RKO (cell line): ENCODE data around the gene SSH2.
"Not testable (repeated sequence)": the region's sequence is repeated elsewhere in the genome, so short reads cannot be mapped to it uniquely, and the experiment has no call there.

ENCODE experiments used
- DNase-seq: peaks from one replicate; pipeline ENCODE4 v3.0.0-alpha.2; 2016; ENCODE audit warnings: low spot score

Gene SSH2

DNA sequence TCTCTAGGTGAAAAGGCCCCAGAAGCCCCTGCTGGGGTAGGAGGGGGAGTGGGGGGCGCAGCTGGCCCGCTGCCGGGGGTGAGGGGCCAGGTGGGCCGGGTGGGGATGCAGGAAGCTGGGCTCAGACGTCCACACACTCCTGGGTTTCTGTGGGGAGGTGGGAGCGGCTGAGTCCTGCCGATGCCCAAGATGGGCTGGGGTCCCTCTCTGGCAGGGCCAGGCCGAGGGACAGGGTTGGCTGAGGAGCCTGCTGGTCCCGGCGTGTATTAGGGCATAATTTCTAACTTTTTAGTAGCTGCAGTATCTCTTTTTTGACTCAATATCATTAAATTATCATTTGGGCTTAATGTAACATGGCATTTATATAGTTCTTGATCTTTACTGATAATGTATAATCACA is 185.9 kb downstream of the SSH2 start:
- DNase-seq: no peak

DNA sequence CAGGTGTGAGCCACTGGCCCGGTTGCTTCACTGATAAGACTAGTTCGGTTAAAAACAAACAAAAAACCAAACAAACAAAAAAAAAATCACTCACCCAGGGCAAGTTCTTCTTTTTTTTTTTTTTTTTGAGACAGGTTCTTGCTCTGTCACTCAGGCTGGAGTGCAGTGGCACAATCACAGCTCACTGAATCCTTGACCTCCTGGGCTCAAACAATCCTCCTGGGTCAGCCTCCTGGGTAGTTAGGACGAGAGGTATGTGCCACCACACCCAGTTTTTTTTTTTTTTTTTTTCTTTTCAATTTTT is 187.9 kb downstream of the SSH2 start:
- DNase-seq: no peak

DNA sequence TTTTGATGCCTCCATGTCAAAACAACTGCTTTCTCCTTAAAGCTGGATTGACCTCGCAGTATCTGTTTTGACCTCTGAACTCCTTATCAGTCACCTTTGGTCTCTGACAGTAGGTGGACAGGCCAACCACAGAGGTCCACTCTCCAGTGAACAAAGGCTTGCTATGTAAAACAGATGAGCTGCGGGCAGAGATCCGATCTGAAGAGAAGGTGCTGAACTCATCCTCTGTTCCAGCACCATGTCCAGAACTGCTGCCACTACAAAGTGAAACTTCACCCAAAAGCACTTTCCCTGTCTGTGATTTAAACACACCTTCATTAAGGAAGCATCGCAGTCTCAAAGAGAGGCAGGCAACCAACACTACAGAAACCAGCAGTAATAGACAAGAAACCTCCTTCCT is 190.0 kb downstream of the SSH2 start:
- no peak for DNase-seq

DNA sequence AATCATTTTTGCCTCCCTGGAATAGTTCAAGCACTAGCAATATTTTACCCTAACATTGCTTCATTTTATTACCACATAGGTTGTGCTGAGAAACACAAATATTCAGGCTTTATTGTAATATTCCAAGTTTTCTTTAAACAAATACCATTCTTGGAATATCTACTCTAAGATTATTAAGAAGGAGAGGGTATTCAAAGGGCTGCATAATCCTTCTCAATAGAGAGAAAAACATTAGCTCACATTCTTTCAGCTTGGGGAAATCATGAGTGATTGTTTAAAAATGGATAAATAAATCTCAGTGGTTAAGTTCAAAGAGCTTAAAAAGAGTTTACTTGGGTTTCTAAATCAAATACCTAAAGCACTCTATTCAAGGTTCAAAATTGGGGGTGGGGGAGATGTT is 195.4 kb downstream of the SSH2 start:
- DNase-seq: no peak

DNA sequence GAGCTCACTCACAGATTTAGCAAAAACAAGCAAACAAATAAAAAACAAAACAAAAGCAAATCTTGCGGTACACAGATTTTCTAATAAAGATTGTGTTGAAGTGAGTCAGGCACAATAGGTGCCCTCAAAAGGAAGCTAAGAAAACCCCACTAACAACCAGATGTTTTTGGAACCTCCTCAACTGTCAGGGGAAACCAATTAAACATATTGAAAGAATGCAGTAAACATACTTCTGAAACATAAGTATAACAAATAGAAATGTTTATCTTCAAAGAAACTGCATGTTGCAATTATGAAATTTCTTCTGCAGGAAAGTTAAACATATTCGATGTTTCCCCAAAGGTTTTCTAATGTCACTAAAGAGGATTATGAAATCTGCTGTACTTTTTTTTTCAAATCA is 196.9 kb downstream of the SSH2 start:
- DNase-seq: no peak

DNA sequence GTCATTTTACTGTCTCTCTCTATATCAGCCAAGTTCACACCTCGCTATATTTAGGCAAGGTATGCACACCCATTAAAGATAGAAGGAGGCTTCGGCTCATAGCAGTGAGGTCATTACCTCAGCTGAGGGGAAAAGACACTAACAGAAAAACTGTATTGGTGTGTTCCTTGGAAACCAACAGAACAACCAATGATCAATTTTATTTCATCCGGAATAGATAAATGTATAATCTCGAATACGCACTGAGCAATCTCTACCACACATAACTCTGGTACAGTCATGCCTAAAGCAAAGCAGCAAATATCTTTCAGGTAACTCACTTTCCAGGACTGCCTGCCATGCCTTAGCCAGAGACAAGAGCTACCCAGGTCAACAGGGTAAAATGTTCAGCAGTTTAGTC is 197.4 kb downstream of the SSH2 start:
- DNase-seq: no peak

DNA sequence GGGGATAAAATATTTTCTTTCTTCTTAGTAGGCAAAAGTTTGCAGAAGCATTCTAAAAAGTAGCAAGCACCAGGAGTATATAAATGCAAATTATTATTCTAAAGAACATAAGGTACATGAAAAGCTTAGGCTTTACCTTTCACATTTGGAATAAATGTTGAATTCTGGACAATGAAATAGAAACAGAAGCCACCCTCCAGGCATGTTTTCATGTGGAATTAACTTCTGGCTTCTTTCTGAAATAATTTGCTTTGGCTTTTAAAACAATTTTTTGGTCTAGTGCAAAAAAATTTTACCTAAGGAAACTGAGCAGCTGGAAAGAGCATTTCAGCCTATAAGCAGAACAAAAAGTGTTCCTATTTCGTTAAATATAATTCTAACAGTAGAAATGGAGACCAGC is 197.8 kb downstream of the SSH2 start:
- DNase-seq: no peak

DNA sequence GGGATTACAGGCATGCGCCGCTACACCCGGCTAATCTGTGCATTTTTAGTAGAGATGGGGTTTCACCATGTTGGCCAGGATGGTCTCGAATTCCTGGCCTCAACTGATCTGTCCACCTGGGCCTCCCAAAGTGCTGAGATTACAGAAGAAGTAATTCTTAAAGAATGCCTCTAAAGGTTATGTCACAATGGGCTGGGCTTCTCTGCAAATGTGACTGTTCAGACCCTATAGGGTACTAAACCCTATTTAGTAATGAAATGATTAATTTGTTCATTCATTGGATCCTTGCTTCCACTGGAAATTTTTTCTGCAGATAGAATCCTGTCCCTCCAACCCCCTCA is 198.5 kb downstream of the SSH2 start:
- no peak for DNase-seq

DNA sequence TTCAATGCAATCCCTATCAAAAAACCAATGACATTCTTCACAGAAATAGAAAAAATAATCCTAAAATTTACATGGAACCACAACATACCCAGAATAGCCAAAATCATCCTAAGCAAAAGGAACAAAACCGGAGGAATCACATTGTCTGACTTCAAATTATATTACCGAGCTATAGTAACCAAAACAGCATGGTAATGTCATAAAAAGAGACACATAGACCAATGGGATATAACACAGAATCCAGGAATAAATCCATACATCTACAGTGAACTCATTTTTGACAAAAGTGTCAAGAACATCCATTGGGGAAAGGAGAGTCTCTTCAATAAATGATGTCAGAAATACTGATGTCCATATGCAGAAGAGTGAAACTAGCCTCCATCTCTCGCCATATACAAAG is 201.5 kb downstream of the SSH2 start:
- no peak for DNase-seq

DNA sequence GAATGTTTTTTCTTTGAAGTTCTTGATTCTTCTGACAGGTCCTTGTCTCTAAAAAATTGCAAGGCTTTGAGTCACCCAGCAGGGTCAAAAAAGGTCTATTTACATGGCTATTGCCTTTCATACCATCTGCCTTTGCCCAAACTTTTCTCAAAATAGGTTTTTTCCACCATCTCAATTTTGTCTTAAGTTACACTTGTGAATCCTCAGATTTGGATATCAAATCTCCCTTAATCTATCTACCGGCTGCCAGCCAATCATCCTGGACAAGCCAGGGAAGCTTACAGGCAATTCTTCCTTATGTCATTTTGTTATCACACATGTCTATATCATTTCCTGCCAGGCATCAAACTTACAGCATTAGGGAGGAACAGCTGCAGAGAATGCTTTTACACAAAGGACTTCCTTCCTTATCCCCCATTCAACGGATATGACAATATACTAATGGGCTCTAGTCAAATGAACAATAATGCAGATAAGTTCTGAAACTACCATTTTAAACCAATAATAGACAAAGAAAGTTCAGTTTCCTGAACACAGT is 203.2 kb downstream of the SSH2 start:
- no peak for DNase-seq

DNA sequence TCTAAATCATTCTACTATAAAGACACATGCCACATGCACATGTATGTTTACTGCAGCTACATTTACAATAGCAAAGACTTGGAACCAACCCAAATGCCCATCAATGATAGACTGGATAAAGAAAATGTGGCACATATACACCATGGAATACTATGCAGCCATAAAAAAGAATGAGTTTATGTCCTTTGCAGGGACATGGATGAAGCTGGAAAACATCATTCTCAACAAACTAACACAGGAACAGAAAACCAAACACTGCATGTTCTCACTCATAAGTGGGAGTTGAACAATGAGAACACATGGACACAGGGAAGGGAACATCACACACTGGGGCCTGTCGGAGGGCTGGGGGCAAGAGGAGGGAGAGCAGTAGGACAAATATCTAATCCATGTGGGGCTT is 204.6 kb downstream of the SSH2 start:
- DNase-seq: not testable (repeated sequence)

DNA sequence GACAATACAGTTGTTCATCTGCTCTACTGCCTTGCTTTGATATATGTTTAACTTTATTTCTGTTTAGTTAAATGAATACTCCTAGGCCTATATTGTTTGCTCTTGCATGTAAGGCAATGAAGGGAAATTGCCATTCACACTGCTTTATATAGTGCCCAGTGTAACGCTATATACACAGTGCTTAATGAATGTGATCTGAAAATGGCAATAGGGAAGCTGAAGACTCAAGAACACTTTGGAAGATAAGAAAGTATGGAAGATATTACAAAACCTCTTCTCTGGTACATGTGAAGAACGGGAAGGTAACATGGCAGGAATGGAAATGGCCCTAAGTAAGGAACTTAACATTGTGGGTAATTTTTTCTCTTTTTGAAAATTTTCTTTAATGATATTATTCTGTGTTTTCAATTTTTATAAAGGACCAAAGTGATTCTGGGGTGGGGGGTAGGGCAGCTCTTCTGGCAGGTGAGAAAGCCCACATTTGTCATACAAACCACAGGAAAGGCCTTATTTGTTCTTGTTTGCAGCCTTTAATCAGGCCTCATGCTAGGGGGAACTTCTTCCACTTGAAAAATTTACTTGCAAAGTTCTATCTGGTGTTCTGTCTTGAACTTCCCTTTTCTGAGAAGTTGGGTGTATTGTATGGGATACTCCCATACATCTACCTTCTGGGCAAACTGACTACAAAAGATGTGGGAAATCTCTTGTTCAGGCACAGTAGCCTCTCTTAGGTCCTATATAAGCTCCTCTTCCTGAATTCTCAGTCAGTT is 206.6 kb downstream of the SSH2 start:
- DNase-seq: no peak

DNA sequence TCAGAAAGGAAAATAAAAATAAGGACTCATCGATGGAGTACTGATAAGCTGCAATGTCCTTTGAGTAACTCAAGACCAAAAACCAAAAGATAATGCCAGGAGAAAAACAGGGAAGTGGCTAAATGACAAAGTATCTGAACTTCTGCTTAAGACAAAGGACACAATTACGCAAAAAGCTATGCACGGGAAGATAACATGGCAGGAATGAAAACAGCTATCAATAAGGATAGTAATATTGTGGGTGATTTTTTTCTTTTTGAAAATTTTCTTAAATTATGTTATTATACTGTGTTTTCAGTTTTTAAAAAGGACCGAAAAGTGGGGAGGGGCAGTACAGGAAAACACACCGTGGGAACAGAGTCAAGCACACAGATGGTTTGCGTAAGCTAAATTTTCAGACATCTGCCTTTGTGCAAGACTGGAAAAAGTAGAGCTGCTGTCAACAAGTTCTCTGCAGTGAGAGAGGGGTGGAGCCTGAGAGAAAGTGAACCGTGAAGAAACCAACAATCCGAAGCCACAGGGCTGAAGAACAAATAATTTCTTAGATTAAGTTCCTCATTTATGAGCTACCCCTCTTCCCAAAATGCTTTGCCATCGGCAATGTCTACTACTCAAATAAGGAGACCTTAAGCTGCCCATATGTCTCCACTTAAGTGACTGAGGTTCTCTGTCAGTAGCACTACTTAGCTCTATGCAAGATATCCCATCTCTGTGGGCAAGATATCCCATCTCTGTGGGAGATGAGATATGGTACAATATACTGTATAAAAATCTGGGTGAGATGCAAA is 207.4 kb downstream of the SSH2 start:
- DNase-seq: no peak

DNA sequence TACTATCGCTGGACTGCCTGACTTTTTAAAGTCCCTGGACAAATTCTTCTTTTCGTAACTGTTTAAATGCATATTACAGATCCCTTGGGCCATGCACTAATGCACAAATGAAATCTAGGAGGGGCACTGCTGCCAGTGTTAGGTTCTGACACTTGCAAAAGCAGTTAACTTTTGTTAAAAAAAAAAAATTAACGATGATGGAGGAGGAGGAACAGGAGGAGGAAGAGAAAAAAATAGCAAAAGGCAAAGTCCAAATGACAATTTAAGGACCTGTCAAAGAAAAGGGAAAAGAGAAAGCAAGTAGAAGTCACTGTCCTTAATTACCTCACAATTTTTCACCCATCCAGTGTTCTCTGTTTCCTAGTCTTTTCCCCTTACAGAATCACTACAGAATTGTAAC is 209.5 kb downstream of the SSH2 start:
- DNase-seq: no peak

DNA sequence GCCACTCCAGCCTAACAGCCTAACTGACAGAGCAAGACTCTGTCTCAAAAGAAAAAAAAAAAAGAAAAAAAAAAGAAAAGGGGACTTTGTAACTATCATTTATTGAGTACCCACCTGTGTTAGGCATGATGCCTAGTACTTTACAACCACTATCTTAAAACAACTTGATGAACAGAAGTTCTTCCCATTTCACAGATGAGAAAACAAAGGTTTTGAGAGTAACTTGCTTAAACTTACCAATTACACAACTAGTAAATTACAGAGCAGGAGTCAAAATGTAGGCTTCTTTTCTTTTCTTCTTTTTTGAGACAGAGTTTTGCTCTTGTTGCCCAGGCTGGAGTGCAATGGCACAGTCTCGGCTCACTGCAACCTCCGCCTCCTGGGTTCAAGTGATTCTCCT is 210.6 kb downstream of the SSH2 start:
- no peak for DNase-seq

DNA sequence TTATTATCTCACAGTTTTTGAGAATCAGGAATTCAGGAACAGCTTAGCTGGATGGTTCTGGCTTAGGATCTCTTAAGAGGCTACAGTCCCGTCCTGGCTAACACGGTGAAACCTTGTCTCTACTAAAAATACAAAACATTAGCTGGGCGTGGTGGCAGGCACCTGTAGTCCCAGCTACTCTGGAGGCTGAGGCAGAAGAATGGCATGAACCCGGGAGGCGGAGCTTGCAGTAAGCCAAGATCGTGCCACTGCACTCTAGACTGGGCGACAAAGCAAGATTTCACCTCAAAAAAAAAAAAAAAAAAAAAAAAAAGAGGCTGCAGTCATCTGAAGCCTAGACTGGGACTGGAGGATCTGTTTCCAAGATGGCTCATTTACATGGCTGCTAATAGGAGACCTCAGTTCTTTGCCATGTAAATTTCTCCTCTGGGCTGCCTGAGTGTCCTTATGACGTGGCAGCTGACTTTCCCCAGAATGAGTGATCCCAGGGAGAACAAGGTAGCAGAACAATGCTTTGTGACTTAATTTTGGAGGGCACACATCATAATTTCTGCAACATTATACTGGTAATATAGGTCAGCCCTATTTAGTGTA is 211.5 kb downstream of the SSH2 start:
- no peak for DNase-seq

DNA sequence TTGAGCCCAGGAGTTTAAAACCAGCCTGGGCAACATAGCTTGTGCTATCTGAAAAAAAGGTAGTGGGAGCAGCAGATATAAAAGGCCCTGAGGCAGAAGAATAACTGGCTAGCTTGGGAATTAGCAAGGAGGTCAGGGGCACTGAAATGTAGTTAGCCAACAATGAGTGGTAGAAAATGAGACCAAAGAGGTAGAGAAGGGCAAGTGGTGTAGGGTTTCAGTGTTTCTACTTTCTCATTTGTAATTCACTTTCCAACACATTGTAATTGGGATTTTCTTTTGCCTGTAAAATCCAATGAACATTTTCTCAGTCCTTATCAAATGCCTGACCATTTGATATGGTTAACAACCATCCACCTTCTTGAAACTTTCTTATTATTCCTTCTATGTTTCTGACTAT is 212.2 kb downstream of the SSH2 start:
- DNase-seq: no peak

DNA sequence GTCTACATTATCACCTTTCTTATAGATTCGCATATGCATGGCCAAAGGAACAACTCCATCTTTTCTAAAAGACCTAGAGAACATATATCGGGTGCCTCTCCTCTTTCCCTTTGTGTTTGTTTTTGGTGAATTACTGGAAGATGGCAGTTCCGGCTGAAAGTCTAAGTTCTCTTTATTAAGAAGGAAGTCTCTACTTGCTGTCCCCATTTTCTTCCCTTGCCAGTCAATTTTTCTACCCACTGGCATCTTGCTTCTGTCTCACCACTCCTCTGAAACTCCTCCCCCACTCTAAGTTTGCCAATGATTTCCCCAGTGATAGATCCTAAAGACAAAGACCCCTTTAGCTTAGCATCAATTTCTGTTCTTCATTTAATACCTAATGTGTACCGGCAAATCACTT is 213.5 kb downstream of the SSH2 start:
- DNase-seq: no peak

DNA sequence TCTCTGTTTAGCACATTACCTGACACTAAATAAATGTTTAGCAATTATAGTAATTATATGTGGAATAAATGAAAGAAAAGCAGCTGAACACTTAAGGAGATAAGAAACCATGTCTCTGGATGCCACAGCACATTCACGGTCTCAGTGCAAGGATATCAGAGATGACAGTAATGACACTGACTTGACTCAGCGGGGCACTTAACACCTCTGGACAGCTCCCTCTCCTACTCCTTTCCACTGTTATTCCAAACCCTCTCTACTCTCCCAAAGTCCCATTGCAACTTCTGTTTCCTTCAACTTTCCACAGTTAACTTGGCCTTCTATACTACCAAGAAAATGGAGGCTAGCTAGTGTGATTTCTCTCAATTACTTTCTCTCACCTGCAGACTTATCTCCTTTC is 214.3 kb downstream of the SSH2 start:
- DNase-seq: no peak

DNA sequence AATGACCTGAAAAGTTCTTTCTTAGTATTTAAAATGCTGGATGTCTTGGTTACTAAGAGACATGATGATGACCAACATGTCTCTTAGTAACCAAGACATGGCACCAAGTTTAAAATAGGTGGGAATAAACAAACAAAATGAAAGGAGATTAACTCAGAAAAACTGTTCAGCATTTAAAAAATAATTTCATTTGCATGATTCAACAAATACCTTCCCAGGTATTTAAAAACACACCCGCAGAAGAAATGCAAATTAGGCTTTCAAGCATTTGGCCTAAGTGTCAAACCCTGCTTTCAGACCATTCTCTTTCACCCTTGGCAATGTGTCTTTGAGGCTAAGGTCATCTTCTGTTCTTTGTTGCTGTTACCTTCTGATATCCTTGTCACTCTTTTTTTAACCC is 215.9 kb downstream of the SSH2 start:
- DNase-seq: no peak

DNA sequence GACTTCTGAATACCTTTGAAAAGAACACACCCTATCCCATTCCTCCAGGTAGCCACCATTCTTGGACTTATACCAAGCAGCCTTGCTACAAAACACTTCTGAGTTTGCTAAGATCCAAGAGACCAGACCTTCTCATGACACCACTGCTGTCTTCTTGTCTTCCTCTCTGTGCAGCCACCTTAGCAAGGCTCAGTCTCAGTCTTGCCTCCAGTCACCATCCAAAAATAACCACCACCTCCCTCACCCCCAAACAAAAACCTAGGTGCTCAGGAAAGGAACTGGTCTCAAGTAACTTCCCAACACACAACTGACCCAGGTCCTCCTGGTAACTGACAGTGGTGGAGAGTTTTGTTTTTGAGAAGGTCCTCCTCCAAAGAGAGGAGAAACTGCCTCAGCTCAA is 216.4 kb downstream of the SSH2 start:
- DNase-seq: no peak

DNA sequence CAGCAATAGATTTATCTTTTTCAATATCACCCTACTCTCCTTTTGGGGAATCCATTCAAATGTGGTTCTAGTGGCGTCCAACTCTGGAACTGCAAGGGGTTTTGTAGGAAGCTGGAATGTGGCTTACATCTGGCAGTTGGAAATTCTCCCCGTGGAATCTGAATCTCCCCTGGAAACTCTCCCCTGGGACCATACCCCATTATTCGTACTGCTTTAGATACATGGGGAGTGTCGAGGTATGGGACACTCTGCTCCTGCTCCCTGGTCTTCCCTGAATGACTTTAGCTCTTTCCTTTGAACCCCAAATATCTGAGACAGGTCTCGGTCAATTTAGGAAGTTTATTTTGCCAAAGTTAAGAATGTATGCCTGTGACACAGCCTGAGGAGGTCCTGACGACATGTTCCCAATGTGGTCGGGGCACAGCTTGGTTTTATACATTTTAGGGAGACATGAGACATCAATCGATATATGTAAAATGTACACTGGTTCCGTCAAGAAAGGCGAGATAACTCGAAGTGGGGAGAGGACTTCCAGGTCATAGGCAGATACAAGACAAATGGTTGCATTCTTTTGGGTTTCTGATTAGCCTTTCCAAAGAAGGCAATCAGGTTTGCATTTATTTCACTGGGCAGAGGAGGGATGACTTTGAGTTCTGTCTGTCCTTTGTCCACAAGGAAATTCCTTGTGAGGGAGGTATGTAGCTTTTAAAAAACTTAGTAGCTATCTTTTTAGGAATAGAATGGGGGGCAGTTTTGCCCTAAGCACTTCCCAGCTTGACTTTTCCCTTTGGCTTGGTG is 218.2 kb downstream of the SSH2 start:
- DNase-seq: no peak
